ENCODE results near the gene THRAP3.

DNA sequence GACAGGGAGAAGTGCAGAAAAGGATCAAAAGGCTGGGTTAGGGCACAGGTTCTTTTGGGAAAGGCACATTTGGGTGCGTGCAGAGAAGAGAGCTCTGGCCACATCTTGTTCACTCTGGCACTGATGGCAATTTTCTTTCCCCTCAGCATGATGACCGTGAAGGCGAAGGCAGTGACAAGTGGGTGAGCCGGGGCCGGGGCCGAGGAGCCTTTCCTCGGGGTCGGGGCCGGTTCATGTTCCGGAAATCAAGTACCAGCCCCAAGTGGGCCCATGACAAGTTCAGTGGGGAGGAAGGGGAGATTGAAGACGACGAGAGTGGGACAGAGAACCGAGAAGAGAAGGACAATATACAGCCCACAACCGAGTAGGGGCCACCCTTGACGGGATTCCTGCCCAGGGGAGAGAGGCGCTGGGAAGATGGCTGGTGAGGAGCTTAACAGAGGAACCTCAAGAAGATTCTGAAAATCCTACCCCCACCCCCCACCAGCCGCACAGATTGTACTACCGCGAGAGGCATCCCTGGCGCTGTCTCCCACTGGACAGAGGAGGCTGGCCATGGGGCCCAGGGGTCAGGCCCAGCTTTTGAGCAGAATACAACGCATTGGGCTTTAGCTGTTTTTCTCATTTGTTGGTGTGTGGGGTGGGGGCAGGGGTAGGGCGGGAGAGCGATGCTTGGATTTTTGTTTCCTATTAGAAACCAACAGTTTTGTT is 79.6 kb downstream of the THRAP3 start:
- TF ChIP-seq, protein P1, sequence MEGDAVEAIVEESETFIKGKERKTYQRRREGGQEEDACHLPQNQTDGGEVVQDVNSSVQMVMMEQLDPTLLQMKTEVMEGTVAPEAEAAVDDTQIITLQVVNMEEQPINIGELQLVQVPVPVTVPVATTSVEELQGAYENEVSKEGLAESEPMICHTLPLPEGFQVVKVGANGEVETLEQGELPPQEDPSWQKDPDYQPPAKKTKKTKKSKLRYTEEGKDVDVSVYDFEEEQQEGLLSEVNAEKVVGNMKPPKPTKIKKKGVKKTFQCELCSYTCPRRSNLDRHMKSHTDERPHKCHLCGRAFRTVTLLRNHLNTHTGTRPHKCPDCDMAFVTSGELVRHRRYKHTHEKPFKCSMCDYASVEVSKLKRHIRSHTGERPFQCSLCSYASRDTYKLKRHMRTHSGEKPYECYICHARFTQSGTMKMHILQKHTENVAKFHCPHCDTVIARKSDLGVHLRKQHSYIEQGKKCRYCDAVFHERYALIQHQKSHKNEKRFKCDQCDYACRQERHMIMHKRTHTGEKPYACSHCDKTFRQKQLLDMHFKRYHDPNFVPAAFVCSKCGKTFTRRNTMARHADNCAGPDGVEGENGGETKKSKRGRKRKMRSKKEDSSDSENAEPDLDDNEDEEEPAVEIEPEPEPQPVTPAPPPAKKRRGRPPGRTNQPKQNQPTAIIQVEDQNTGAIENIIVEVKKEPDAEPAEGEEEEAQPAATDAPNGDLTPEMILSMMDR (IDR thresholded peaks at IDR 0.05; ENCODE audit: borderline replicate concordance, extremely low read depth, low read length, poor library complexity, severe bottlenecking): no peak
- no peak for TF ChIP-seq EZH2 (IDR thresholded peaks at IDR 0.05; ENCODE audit: borderline replicate concordance, low read depth, low read length, severe bottlenecking)
